CD4-positive, alpha-beta T cell treated with Interleukin-6 for 4 hours (primary cell): ENCODE measurements around the gene SPTB.

Experiments used
- DNase-seq: peaks from one replicate; pipeline ENCODE4 v3.0.0-alpha.2; 2020; ENCODE audit warnings: mixed read lengths

The SPTB gene

GRCh38 chr14:64784006-64784405 is 95.7 kb downstream of the SPTB start:
- no peak for DNase-seq

DNA sequence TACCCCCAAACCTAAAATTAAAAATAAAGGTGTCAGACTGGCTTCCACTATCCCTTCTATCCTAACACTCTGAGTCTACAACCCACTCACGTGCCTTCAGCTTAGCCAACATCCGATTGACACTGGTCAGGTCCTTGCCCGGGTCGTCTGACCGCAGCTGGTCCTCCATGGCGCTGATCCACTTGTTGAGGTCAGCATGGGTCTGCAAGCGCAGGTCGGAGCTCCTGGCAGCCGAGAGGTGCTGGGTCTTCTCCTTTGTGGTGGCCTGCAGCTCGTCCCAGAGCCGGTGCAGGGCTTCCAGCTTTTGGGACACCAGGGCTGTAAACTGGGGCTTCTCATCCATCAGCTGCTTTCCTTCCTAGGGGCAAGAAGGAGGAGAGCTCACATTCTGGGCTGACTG is 97.5 kb downstream of the SPTB start:
- DNase-seq, result no peak

- no peak for DNase-seq
These were observed 100.2 kb downstream of the SPTB start for GRCh38 chr14:64779472-64779871.

DNA sequence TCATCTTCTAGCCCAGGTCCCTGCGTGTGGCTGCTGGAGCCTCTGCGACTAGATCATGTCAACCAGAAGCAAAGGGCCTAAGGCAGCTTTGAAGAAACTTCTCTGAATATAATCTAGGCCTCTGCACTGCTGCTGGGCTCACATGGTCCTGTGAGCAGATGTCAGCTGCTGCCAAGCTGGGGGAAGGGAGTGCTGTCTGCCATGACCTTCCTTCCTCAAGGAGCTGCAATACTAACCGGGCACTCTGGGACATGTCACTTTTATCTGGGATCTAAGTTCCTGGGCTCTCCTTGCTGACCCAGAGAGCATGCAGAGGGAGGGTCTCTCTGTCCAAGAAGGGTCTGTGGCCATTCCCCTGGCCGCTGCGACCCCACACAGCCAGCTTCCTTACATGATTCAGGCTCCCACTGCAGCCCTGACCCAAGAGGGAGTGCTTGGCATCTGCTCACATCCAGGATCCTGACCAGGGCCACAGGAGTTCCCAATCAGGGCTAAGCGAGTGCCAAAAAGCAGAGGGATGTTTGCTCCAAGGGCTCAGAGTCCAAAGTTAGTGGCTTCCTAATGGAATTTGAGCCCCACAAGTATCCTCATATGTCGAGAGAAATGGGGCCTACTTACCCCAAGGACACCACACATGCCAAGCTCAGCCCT is 101.5 kb downstream of the SPTB start:
- no peak for DNase-seq

- no peak for DNase-seq
These were observed 102.2 kb downstream of the SPTB start for GRCh38 chr14:64777461-64777860.

DNA sequence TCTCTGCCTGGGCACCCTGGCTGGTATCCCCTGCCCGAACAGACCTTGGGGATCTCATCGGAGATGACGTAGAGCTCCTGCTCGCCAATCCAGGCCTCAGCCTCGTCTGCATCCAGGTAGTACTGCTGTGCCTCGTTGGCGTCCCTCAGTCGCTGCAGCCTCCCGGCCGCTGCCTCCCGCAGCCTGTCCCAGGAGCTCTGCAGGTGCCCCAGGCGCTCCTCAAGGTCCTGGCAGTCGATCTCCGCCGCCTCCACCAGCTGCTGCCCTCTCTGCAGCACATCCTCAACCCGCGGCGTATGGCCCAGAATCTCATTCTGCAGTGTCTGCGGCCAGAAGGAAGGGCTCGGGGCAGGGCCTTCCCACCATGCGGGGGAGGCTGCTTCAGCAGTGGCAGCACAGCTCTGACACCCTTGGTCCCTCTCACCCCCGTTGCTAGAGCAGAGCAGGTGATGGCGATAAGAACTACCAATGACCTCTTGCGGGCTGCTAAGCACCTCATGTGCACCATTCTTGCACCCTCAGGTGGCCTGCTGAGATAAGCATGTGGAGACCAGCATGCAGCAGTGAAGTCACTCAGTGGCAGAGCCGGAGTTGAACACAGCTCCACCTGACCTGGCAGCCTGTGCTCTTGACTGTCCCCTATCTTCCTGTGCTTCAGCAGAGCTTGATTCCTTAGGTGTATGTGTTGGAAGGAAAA is 104.5 kb downstream of the SPTB start:
- no peak for DNase-seq

DNA sequence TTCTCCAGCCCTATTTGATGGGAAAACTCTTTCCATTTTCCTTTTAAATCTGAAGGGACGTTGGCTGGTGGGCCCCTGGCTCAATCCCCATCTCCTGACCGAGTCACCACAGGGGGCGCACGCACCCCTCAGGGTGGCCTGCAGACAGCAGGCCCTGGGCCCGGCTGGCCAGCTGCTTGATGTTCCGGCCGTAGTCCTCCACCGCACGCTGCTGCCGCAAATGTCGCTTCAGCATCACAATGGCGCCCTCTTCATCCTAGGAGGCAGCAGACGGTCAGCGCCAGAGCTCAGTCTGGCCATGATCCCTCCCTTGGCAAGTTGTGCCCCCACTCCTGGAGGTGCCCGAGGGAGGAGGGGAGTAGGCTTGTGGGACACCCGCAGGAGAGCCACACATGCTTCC is 105.4 kb downstream of the SPTB start:
- DNase-seq, result no peak

DNA sequence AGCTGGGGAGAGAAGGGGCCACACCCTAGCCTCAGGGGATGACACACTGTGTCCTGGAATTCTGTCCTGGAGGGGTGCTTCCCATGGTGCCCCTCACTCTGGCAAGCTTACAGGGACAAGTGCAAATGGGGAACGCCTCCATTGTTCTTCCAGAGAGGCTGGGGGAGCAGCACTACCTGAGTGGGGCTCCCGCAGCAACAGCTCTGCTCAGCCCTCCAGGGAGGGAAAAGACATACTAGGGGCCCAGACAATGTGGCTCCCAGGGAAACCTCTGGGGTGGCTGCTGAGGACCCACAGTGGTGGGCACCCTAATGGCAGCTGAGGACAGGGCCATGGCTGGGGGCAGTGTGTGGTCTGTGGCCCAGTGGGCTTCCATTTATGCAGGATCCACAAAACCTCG is 106.1 kb downstream of the SPTB start:
- DNase-seq, result no peak

GRCh38 chr14:64773046-64773445 is 106.7 kb downstream of the SPTB start:
- no peak for DNase-seq

DNA sequence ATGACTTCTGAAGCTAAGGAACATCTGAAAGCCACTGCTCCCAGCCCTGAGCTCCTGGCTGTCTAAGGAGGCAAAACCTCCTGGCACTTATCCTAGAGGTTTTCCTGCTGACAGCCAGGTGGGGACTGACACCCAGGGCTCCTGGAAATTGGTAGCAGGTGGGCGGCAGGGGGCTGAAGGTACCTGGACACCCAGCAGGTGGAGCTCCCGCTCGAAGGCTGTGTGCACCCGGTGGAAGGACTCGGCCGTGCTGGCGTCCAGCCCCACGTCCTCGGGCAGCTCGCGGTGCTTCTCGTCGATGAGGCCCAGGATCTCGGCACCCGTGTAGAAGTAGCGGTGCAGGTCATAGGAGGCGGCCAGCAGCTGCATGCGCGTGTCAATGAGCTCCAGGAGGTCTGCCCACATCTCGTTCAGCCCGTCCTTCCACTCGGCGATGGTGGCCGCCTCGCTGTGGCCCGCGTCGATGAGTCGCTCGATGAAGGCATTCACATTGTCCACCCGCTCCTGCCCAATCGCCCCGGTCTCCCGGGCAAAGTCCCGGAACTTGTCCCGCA is 107.2 kb downstream of the SPTB start:
- DNase-seq, result no peak

GRCh38 chr14:64771161-64771560 is 108.5 kb downstream of the SPTB start:
- no peak for DNase-seq

DNA sequence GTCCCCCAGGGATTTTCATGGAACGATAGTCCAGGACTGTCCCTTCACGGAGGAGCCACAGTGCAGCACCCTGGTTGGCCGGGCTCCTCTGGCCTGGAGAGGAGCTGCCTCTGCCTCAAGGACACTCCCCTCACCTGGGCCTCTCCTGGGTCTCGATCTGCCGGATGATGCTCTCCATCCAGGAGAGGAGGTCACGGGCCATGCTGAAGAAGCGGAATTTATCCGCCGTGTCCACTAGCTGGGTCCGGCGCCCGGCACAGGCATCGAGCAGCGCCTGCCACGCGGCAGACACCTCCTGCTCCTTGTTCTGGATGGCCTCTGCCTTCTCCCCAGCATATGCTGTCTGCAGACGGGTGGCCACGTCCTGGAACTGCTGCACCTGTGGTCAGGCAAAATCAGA is 109.0 kb downstream of the SPTB start:
- DNase-seq, result no peak

DNA sequence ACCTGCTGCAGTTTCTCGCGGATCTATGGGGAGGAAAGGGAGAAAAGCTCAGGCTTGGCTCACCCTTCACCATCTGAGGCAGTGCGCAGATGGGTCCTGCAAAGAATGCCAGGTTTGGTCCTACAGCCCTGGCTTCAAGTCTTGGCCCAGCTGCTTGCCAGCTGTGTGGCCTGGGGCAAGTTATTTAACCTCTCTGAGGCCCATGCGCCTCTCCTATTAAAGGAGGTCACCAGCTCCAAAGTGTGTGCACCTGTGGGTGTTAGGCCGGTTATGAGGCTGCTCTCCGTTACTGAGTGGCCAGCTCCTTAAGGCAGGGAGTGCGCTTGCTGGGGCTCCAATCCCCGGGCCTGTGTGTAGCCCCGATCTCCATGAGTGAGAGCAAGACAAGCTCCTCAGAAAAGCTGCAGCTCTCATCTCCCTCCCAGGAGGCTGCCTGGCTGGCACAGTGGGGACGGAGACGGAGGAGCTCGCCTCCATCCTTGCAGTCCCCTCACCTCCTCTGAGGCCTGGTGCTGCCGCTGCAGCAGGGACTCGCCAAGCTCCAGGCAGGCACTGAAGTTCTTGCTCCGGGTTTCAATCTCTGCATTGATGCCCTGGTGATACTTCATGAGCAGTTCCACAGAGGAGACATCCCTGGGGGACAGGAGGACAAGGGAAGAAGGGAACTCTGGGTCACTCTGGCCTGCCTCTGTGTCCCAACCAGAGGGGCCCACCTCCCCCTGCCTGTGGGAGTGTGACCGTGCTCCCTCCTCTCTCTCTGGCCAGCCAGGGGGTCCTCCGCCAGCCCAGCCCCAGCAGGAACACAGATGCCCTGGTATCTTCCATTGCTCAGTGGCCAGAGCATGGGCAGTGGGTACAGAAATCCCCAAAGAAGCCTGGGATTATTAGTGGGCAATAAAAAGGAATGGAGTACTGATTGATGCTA is 110.3 kb downstream of the SPTB start:
- no peak for DNase-seq

DNA sequence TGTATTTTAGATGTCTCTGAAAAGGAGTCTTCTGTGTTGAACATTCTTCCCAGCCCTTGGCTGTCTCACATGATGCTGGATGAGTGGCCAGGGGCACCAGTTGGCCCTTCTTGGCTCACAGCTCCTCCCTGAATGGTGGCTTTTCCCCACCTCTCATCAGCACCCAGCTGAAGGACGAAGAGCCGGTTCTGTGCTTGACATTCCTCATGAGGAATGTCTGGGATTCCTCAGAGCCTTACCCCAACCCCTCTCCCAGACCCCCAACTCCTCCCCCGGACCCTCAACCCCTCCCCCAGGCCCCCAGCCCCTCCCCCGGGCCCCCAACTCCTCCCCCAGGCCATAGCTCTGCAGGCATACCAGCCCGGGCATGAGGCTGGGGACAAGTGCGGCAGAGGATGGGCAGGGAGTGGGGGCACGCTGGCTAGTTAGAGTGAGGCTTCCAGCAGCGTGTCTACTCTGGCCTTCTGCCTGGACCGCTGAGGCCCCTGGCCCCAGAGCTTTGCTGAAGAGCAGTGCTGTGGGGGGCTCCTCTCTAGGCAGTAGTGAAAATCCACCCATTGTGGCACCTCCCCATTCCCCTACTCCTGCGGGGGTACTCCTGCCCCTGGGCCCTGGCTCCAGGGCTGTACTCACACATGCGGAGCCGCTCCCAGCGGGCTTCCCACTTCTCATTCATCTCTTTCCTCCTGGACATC is 111.2 kb downstream of the SPTB start:
- DNase-seq, result no peak

DNA sequence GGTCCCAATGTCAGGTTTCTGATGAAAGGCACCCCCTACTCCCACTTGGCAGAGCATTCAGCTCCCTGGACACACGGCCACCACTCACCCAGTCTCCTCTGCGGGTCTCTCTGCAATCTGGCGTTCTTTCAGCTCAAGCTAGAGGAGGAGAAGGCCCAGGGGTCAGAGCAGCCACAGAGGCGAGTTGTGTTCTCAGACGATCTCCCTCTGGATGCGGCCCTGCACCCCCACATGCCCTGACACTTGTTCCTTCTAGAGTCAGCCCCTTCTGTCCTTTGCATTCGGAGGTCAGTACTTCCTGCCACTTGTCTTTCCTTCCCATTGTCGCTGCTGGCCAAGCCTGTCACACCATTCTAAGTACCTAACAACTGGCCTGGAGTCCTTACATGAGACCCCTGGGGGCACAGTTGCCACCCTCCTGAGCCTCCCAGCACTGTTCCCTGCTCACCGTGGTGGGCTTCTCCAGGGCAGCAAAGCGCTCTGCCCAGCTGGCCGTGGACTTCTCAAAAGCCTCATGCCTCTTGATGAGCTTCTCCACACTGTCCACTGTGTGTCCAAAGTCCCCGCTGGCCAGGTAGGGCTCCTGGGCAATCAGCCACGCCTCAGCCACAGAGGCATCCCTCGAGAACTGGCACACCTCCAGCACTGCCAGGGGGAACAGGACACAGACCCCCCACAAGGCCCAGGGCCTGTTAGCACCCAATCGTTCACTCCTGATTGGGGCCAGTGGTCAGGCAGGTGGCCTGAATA is 112.3 kb downstream of the SPTB start:
- no peak for DNase-seq

- DNase-seq, result peak; percentile 26
These were observed 113.1 kb downstream of the SPTB start for GRCh38 chr14:64766430-64767151.

DNA sequence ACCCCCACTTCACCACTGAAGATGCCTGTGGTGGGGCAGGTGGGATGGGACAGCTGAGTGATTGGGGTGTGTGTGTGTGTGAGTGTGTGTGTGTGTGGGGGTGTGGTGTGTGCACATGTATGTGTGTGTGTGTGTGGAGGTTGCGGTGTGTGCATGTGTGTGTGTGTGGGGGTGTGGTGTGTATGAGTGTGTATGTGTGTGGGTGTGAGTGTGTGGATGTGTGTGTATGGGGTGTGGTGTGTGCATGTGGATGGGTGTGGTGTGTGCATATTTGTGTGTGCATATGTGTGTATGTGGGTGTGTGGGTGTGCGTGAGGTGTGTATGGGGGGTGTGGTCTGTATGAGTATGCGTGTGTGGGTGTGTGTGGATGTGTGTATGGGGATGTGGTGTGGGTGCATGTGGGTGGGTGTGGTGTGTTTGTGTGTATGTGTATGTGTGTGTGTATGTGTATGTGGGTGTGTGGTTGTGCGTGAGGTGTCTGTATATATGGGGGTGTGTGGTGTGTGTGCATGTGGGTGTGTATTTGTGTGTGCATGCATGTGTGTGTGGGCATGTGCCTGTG is 113.9 kb downstream of the SPTB start:
- DNase-seq, result no peak

GRCh38 chr14:64764641-64765520 is 114.8 kb downstream of the SPTB start:
- DNase-seq, result peak; percentile 70

DNA sequence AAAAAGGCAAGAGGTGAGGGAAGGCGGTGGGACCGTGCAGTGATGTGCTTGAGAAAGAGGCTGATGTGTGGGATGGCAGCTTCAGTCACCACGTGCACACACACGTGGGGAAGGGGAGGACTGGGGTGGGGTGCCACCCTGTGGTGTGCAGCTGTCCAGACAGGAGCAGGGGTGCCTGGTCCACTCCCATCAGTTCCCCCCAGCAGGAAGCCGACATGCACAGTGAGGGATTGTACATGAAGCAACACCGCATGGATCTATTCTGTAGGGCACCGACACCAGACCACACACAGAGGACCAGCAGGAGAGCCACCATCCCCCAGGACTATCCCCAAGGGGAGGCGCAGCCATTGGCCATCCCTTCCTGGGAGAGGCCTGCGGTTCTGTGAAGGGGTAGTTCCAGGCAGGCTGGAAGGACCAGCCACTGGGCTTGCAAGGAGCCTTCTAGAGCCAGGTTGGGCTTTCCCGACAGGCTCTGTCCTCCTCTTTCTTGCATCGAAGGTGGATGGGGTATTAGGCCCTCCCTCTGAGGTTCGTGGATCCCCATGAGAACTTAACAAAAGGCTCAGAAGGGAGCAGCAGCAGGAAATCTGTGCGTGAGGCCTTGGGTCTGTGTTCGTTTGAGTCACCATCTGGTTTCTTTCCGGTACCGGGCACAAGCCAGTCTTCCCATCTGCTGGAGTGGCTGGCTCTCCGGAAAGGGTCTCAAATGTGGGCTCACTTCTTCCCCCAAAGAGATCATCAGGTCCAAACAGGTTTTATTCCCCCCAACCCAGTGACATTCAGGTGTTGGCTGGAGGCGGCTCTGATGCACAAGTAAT is 115.7 kb downstream of the SPTB start:
- DNase-seq, result no peak
